Measurements from ENCODE around the gene CNOT8.
"Not testable (repeated sequence)": the region's sequence is repeated elsewhere in the genome, so short reads cannot be mapped to it uniquely, and the experiment has no call there.

CNOT8 gene

DNA sequence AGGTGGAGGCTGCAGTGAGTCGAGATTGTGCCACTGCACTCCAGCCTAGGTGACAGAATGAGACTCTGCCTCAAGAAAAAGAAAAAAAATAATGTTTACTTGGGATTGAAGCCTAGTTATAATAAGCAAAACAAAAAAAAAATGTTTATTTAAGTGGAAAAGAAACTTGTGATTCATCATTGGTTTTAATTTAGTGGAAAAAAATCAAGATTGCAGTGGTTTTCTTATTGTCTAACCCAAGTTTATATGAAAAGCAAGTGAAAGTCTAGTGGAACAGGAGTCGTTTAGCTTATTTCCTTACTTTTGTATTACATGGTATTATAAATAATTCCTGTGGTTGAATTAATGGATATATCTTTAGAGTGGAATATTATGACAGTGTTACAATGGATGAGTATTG is 8.4 kb downstream of the CNOT8 start:
- DNase-seq, result no peak

DNA sequence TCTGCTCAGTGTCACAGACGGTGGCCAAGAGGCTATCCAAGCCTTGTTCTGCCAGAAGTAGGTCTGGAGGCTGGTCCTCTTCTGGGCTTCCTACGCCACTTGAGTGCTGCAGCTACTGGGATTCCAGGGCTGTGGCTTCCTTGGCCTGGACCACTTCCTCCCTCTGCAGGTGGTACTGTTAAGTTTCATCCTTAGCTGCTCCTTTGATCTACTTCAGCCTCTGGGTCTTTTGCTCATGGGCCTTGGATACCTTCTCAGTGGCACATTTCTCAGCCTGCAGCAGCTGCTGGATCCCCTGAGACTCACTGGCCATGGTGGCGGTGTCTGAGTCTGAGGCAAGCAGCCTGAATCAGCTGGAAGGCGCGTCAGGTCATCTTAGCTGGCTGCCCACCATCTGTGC is 10.3 kb downstream of the CNOT8 start:
- no peak for DNase-seq

DNA sequence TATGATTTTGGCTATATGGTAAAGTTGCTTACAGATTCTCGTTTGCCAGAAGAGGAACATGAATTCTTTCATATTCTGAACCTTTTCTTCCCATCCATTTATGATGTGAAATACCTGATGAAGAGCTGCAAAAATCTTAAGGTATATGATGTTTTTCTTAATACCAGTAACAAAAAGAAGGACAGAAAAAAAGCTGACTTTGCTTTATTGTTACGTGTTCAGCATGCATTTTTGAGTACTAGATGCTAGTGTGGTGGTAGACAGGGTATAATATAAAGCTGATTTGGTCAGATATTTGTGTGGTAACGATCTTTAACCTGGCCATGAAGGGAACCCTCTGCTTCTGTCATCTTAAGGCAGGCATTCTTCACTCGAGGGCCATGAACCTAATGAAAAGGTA is 13.3 kb downstream of the CNOT8 start:
- no peak for DNase-seq

DNA sequence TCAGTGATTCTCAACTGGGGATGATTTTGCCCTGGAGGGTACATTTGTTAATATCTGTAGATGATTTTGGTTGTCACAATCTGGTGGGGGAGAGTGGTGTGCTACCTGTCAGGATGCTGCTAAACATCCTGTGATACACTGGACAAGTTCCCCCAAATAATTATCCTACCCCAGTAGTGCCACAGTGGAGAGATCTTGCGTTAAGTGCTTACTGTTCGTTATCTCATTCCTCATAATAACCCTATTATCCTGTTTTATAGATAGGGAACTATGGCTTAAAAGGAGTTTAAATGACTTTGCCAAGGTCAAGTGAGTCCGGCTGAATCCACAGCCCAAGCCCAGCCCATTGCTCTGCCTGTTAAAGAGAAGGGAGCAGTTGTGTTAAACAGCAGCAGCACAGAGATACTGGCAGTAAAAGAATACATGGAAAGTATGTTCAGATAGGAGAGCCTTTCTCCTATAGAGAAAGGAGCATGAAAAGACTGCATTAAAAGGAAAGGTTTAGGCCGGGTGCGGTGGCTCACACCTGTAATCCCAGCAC is 15.4 kb downstream of the CNOT8 start:
- no peak for DNase-seq

DNA sequence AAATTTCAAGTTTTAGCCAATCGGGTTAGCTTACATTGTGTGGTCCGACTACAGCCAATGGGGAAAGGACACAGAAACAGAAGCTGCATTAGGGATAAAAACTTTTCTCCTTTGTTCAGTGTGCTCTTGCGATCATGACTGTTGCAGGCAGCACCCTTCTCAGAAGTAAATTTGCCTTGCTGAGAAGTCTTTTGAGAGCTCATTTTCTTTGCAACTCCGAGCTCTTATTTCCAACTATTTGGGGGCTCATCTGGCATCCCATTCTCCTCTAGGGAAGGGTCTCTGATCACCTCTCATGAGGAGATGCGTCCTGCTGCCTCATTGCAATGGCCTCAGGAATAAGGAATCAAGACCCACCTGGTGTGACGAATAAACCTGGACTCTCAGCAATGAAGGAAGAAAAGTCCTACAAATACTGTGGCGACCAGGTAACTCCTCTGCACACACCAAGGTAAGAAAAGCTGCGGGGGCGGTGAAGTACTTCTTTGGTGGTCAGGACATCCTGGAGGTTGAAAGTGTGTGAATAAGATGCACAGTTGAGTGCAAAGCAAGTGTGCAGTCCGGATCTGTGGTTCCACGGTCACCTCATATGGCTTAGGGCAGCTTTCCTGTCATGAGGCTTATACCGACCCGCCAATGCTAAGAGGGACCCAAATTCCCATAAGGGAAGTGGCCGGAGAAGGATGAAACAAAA is 20.4 kb downstream of the CNOT8 start:
- no peak for DNase-seq

DNA sequence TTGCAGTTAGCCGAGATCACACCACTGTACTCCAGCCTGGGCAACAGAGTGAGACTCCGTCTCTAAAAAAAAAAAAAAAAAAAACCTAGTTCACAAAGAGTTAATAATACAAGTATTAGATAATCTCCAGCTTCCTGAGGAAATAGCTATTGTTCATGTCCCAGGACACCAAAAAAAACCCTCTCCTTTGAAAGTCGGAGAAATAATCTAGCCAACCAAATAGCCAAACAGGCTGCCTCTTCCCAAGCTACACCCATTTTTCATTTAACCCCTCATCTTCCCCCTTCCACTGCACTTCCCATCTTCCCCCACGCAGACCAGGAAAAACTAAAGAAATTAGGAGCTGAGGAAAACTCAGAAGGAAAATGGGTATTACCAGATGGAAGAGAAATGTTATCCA is 23.6 kb downstream of the CNOT8 start:
- no peak for DNase-seq

GRCh38 chr5:154884424-154884823 is 26.0 kb downstream of the CNOT8 start:
- DNase-seq, result no peak

- DNase-seq, result no peak
These were observed 27.0 kb downstream of the CNOT8 start for GRCh38 chr5:154885439-154885838.

DNA sequence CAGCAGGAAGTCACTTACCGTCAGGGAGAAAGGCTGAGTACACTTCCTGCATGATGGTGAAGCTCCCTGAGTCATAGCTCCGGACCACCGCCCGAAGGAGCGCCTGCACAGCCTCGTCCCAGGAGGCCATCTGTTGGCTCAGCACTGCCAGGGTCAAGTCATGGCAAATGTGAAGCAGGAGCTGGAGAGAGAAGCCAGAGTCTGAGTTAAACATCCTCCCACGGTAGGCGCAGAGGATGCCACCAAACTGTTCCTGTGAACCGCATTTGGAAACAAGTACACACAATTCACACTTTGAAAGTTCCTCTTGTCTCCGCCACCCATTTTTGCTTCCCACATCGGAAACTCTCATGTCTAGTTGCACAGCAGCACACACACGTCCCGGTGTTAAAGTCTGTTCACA is 33.9 kb downstream of the CNOT8 start:
- no peak for DNase-seq

- no peak for DNase-seq
These were observed 35.0 kb downstream of the CNOT8 start for GRCh38 chr5:154893381-154893780.

- DNase-seq, result no peak
These were observed 37.5 kb downstream of the CNOT8 start for GRCh38 chr5:154895606-154896561.

DNA sequence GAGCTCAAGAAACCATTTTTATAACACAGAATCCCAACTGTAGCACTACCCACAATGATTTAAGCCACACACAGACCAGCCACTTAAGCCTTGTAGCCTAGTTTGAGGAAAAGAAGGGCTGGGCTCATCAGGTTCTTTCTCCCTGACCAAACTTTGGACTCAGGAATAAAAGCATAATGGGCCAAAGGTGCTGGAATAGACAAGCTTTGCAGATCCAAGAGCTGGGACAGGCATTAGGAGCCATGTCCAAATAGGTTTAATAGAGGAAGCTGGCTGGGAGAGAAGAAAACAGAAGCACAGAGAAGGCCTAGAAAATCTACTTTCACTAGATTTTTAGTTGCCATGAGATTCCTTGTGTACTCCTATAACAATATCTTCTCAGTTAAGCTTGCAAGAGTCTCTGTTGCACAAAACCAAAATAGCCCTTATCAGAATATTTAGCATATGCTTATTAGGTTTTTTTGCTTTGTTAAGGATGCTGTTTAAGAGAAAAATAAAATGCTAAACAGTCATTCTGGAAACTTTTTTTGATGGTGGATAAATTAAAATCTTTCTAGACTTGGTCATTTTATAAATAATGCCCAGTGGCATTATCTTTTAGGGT is 38.2 kb downstream of the CNOT8 start:
- no peak for DNase-seq

DNA sequence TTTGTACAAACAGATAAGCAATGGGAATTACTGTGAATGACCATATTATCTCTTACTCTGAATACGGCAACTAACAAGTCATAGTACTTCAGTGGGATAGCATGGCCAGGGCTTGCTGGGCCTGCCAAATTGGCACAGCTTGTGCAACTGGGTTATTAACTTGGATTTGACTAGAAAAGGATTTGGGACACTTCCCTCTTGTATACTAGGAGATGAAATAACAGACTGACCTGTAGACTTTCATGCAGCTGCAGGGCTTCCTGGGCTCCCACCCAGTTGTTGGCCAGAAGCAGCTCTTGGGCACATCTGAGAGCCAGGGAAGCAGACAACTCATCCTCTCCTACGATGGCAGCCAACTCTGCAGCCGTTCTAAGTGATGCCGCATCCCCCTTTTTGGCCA is 39.8 kb downstream of the CNOT8 start:
- DNase-seq, result no peak

- no peak for DNase-seq
These were observed 40.9 kb downstream of the CNOT8 start for GRCh38 chr5:154899151-154899816.

DNA sequence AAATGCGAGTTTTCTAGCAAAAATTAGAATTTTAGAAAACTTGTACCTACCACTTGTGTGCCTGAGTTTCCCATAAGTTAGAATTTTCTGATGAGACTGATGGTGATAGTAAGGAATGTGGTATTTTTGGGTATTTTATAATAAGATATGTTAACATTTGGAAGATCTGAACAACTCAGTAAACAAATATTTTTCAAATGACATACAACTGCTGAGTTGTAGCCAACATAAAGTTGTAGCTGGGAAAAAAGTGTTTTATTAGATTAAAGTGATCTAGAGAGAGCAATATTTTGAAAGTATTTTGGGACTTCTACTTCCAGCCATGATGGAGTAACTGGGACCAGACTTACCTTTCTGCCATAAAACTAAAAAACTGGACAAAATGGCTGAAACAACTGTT is 41.6 kb downstream of the CNOT8 start:
- no peak for DNase-seq

GRCh38 chr5:154901276-154901675 is 42.8 kb downstream of the CNOT8 start:
- no peak for DNase-seq

GRCh38 chr5:154901913-154902312 is 43.5 kb downstream of the CNOT8 start:
- DNase-seq, result no peak

DNA sequence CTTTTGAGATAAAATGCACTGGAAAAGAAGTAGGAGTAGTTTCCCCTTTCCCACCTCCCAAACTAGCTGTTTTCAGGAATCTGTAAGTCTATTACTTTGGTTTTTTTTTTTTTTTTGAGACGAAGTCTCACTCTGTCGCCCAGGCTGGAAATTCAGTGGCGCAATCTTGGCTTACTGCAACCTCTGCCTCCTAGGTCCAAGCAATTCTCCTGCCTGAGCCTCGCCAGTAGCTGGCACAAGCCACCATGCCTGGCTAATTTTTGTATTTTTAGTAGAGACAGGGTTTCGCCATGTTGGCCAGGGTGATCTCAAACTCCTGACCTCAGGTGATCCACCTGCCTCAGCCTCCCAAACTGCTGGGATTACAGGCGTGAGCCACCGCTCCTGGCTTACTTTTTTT is 47.2 kb downstream of the CNOT8 start:
- DNase-seq, result not testable (repeated sequence)

DNA sequence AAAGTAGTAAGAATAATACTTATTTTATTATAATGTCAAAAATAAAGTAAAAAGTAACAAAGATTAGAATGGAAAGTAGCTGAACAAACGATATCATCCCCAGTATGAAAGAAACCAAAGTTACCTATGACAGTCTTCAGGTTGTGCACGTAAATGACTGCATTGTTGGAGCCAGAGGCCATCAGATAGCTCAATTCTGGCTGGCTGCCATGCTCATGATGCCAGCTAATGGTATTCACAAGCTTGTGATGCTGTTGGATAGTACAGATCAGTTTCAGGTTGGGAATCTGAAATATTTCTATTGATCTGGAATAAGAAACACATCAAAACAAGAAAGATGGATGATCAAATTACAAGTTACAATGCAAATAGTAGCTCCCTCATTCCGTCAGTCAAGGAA is 58.4 kb downstream of the CNOT8 start:
- DNase-seq, result no peak

- no peak for DNase-seq
These were observed 59.3 kb downstream of the CNOT8 start for GRCh38 chr5:154917757-154918156.

GRCh38 chr5:154923441-154924430 is 65.3 kb downstream of the CNOT8 start:
- DNase-seq, result no peak

Measured in NCI-H1417 treated with DMSO at 0.1 percent for 48 hours (cell line).